HG02852 (cell line): ENCODE data around the gene RNASE12.
"Not testable (repeated sequence)": the region's sequence is repeated elsewhere in the genome, so short reads cannot be mapped to it uniquely, and the experiment has no call there.

Experiments used
- ATAC-seq: cut with Tn5 transposase; IDR thresholded peaks from one replicate; pipeline ENCODE4 v1.9.1; 2021; ENCODE audit warnings: mild to moderate bottlenecking, moderate library complexity; ENCODE audit not compliant: unreplicated experiment

The RNASE12 gene

DNA sequence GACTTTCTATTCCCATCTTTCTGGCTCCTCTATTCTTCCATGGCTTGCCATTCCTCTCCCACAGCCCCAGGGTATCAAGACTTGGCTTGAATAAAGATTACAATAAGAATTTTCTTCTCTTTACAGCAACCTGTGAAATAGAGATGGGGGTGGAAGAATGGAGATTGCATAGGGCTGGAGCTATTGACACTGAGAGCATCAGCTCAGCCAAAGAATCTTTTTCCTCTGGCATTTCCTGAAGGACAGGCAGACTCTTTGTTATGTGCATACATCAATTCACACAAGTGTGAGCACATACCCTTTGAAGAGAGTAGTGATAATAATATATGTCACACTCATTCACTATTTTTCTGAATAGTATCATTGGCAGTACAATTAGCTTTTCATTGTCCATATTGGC, 8.0 kb downstream of the RNASE12 start:
- no peak for ATAC-seq

GRCh38 chr14:20580242-20580641, 10.9 kb downstream of the RNASE12 start:
- ATAC-seq = no peak

DNA sequence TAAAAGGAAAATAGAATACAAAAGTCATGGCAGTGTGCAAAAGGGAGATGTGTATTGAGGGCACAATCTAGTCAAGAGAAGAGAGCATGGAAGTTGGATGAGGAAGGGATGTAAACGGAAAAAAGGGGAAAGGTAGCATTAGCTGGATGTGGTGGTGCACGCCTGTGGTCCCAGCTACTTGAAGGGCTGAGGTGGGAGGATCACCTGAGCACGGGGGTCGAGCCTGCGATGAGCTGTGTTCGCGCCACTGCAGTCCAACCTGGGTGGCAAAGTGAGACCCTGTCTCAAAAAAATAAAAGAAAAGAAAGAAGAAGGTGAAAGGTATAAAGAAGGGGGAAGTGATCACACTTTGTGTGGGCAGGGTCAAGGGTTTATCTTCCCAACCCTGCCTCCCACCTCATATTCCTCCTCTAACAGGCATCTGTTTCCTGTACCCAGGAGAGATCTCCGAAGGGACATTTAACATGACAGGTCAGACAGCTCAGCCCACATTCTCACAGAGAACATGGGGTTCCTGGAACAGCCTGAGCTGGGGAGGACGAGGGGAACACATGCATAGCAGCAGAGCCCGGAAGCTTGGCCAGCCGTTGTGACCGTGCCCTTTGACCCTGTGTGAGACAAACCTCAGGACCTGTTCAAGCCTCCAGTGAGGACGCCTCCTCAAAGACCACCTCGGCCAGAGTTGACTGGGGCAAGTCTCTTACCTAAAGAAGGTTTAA, 12.2 kb downstream of the RNASE12 start:
- no peak for ATAC-seq

- ATAC-seq = no peak
Measured at GRCh38 chr14:20578325-20578724, 12.9 kb downstream of the RNASE12 start.

GRCh38 chr14:20572382-20572990, 18.7 kb downstream of the RNASE12 start:
- not testable (repeated sequence) for ATAC-seq

DNA sequence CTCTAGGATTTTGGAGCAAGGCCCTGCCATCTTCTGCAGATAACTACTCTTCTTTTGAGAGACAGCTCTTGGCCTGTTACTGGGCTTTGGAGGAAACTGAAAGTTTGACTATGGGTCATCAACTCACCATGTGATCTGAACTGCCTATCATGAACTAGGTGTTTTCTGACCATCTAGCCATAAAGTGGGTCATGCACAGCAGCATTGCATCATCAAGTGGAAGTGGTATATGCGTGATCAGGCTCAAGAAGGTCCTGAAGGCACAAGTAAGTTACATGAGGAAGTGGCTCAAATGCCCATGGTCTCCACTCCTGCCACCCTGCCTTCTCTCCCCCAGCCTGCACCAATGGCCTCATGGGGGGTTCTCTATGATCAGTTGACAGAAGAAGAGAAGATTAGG, 20.5 kb downstream of the RNASE12 start:
- ATAC-seq = not testable (repeated sequence)

GRCh38 chr14:20569865-20570264, 21.3 kb downstream of the RNASE12 start:
- not testable (repeated sequence) for ATAC-seq

- no peak for ATAC-seq
Measured at GRCh38 chr14:20569066-20569465, 22.1 kb downstream of the RNASE12 start.

- ATAC-seq = no peak
Measured at GRCh38 chr14:20568393-20568792, 22.8 kb downstream of the RNASE12 start.

DNA sequence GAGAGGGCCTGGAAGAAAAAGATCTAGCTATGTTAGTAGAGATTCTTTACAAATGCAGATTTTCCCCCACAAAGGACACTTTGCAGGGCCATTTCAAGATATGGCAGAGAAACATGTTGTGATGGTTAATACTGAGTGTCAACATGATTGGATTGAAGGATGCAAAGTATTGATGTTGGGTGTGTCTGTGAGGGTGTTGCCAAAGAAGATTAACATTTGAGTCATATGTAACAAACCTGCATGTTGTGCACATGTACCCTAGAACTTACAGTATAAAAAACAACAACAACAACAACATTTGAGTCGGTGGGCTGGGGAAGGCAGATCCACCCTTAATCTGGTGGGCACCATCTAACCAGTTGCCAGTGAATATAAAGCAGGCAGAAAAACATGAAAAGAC, 24.0 kb downstream of the RNASE12 start:
- ATAC-seq = not testable (repeated sequence)

- no peak for ATAC-seq
Measured at GRCh38 chr14:20564501-20564997, 26.6 kb downstream of the RNASE12 start.

DNA sequence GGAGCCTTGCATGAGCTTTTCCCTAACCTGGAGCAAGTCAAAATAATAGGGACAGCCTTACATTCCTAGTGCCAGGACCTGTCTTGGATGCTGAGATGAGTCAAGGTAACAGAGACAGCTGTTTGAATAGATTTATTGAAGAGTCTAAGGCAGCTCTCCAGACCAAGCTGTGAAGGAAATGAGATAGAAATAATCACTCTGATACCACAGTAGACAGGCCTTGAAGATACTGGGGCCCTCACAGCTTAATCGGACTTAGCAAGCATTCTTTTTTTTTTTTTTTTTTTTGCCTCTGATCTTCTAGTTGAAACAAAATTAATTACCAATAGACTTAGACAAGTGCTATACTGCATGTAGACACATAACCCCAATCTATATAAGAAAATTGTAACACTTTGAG, 27.2 kb downstream of the RNASE12 start:
- no peak for ATAC-seq

DNA sequence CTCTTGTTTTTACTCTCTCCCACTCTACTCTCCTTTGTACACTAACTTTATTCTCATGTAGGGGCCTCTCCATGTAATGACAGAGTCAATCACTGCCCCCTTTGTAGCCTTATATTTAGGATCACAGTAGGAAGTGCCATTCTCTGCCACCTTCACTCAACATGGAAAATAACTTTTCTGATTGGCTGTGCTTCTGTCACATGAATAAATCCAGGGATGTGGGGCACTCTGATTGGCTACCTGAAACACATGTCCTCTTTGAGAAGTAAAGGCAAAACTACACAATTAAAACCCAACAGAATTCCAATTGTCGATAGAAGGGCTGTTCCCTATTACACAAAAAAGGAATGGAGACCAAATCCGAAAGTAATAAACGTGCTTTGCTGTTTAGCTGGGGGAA, 30.2 kb downstream of the RNASE12 start, which contains the start of gene RNASE9:
RNASE9 (minus strand) TSS at position 87 of the 400 bp plus-strand sequence.
- ATAC-seq = no peak

- no peak for ATAC-seq
Measured at GRCh38 chr14:20559461-20559904, 31.7 kb downstream of the RNASE12 start.

DNA sequence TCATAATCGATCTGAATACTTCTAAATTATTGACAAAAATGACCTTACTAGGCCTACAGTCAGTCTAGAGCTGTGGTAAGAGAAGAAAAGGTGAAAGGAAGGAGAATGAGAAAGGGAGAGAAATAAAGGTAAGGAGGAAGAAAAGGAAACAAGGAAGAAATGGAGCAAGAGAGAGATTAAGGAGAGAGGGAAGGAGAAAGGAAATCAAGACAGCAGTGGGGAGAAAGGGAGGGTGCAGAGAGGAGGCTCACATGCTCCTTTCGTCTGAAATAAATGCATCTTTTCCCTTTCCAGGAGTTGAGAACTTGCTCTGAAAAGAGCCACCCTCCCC, 34.0 kb downstream of the RNASE12 start:
- ATAC-seq = no peak

GRCh38 chr14:20556500-20557211, 34.5 kb downstream of the RNASE12 start:
- ATAC-seq = no peak

- ATAC-seq = no peak
Measured at GRCh38 chr14:20555845-20556244, 35.3 kb downstream of the RNASE12 start.

DNA sequence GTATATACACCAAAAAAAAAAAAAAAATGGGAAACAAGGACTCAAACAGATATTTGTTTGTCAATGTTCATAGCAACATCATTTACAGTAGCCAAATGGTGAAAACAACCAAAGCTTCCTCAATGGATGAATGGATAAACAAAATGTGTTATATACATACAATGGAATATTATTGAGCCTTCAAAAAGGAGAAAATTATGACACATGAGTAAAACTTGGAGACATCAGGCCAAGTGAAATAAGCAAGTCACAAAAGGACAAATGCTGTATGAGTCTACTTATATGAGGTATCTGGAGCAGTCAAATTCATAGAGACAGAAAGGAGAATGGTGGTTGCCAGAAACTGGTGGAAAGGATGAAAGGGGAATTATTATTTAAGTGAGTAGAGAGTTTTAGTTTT, 38.2 kb downstream of the RNASE12 start:
- no peak for ATAC-seq

GRCh38 chr14:20551606-20552005, 39.6 kb downstream of the RNASE12 start:
- no peak for ATAC-seq

GRCh38 chr14:20550926-20551325, 40.2 kb downstream of the RNASE12 start:
- ATAC-seq = no peak

DNA sequence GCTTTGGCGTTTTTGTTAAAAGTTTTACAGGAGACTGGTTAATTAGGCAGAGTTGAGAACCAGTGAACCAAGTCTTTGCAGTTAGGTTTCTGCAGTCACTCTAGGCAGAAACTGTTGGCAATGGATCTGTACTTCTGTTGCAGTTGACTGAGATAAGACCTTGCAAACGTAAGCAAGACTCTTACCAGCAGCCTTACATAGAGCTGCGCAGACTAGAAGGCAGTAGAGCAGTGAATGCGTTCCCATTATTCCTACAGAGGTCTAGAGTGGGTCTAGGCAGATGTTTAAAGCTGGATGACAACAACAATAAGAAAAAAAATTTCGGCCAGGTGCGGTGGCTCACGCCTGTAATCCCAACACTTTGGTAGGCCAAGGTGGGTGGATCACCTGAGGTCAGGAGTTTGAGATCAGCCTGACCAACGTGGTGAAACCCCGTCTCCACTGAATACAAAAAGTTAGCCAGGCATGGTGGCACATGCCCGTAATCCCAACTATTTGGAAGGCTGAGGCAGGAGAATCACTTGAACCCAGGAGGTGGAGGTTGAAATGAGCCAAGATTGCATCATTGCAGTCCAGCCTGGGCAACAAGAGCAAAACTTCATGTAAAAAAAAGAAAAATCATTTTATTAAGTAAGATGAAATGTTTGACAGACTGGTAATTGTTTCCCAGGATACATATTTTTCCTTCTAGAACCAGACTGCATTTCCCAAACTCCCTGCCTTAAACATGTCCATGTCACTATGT, 42.6 kb downstream of the RNASE12 start:
- no peak for ATAC-seq
